Activated T-helper 17 cell treated with anti-CD3 and anti-CD28 coated beads, Interleukin-2, amount 50 U/mL, for 72 hours (primary cell): Measurements from ENCODE around the gene INPP5B. TPM values are rescaled to one million over a fixed set of nuclear protein-coding genes. Genes with fewer than 3 reads are reported as not detected.

ENCODE experiments used
- ATAC-seq: fragments of 150-1000 bp; cut with Tn5 transposase; replicated peaks from 2 replicates; pipeline ENCODE4 v1.10.0; 2021; ENCODE audit warnings: mild to moderate bottlenecking, moderate library complexity
- H3K27ac Mint-ChIP-seq: one replicate; pipeline ENCODE4 v1.8.0; 2022; ENCODE audit warnings: mixed read lengths
- H3K27me3 Mint-ChIP-seq: one replicate; pipeline ENCODE4 v1.8.0; 2022; ENCODE audit warnings: mixed read lengths
- H3K36me3 Mint-ChIP-seq: one replicate; pipeline ENCODE4 v1.8.0; 2022; ENCODE audit warnings: low read depth, mild to moderate bottlenecking, mixed read lengths
- H3K4me1 Mint-ChIP-seq: one replicate; pipeline ENCODE4 v1.8.0; 2022; ENCODE audit warnings: mixed read lengths
- H3K4me3 Mint-ChIP-seq: one replicate; pipeline ENCODE4 v1.8.0; 2022; ENCODE audit warnings: mild to moderate bottlenecking, mixed read lengths
- H3K9me3 Mint-ChIP-seq: one replicate; pipeline ENCODE4 v1.8.0; 2022; ENCODE audit warnings: mixed read lengths
- total RNA-seq, 2 donors: library from RNA; stranded (reverse); gene quantifications; one replicate each; pipeline ENCODE4 v1.2.3, GENCODE V29; 2022

INPP5B gene
- total RNA-seq, 2 donors from 2014 or later = 21.6 to 26.9 TPM

- Mint-ChIP-seq H3K27me3 (no peaks in the 10 kb centered on the region), H3K9me3 (no peaks in the 10 kb centered on the region), H3K36me3 (peaks cover 89% of the 10 kb centered on the region), H3K4me3 (no peak overlapping the region), H3K27ac (no peak overlapping the region), H3K4me1 (no peaks in the 10 kb centered on the region)
- ATAC-seq = no peak
These were observed 115.0 kb downstream of the INPP5B start for GRCh38 chr1:37831809-37832208.

DNA sequence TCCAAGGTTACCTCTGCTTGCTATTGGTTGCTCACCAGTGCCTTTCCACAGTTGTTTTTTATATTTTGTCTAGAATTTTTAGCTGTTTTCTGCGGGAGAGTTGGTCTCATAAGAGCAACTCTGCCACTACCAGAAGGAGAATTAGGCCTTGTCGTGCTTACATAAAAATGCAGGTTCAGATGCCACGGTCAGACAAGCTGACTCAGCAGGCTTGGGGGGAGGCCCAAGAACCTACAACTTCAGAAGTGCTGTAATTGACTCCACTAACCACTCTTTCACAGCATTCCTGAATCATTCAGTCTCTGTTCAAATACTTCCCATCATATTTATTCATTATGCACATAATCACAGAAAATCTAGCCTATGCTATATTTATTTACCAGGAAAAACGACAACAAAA lies 115.7 kb downstream of the INPP5B start:
- Mint-ChIP-seq H3K4me3 (no peak overlapping the region), H3K27ac (no peak overlapping the region), H3K4me1 (no peaks in the 10 kb centered on the region), H3K27me3 (no peaks in the 10 kb centered on the region), H3K9me3 (no peaks in the 10 kb centered on the region), H3K36me3 (peaks cover 88% of the 10 kb centered on the region)
- ATAC-seq = no peak

DNA sequence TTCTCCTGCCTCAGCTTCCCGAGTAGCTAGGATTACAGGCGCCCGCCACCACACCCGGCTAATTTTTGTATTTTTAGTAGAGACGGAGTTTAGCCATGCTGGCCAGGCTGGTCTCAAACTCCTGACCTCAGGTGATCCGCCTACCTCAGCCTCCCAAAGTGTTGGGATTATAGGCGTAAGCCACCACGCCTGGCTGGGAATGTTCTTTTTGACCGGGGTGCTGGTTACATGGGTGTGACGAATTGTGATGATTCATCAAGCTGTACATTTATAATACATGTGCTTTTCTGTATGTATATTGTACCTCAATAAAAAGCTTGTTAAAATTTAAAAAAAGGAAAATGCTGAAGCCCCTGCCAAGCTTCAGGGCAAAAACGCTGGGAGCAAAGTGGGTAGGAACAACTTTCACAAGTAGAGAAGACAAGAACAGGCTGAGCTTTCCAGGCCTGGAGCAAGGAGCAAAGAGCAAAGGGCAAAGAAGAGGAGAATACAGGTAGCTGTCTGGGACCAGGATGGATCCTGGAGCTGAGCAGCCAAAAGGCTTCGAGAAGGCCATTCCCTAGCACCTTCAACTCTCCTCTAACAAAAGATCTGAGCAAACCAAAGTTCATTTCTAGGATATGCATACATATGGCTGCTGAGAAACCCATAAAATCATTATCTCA lies 118.3 kb downstream of the INPP5B start:
- H3K36me3 Mint-ChIP-seq = peaks cover 80% of the 10 kb centered on the region
- no peaks in the 10 kb centered on the region for H3K9me3 Mint-ChIP-seq
- H3K4me3 Mint-ChIP-seq = no peak overlapping the region

GRCh38 chr1:37825506-37825905 lies 121.3 kb downstream of the INPP5B start:
- Mint-ChIP-seq H3K4me1 (peaks cover 4% of the 10 kb centered on the region), H3K36me3 (peaks cover 81% of the 10 kb centered on the region), H3K27ac (peak overlapping the region; percentile 86), H3K27me3 (no peaks in the 10 kb centered on the region), H3K9me3 (no peaks in the 10 kb centered on the region), H3K4me3 (no peak overlapping the region)
- ATAC-seq = no peak

More for the DNA sequence above, 118.3 kb downstream of the INPP5B start:
- Mint-ChIP-seq H3K27ac (no peak overlapping the region), H3K27me3 (no peaks in the 10 kb centered on the region), H3K4me1 (no peaks in the 10 kb centered on the region)
- ATAC-seq = no peak

DNA sequence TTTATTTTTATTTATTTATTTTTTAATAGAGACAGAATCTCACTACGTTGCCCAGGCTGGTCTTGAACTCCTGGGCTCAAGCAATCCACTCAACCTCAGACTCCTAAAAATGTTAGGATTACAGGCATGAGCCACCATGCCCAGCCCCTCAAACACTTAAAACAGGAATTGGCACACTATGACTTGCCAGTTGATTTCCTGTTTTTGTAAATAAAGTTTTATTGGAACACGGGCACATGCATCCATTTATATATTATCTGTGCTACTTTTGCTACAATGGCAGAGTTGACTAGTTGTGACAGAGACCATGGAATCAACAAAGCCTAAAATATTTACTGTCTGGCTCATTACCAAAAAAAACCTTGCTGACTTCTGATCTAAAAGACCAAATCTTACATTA lies 122.9 kb downstream of the INPP5B start:
- Mint-ChIP-seq H3K27me3 (no peaks in the 10 kb centered on the region), H3K4me3 (peak overlapping the region; percentile 34), H3K4me1 (peaks cover 4% of the 10 kb centered on the region), H3K27ac (no peak overlapping the region), H3K9me3 (no peaks in the 10 kb centered on the region), H3K36me3 (peaks cover 80% of the 10 kb centered on the region)
- ATAC-seq = no peak

- Mint-ChIP-seq H3K4me1 (peaks cover 4% of the 10 kb centered on the region), H3K27ac (peak overlapping the region; percentile 48), H3K27me3 (no peaks in the 10 kb centered on the region), H3K9me3 (no peaks in the 10 kb centered on the region), H3K4me3 (peak overlapping the region; percentile 34), H3K36me3 (peaks cover 80% of the 10 kb centered on the region)
- peak; percentile 84 for ATAC-seq
These were observed 123.7 kb downstream of the INPP5B start for GRCh38 chr1:37822906-37823815.

GRCh38 chr1:37821481-37821880 lies 125.4 kb downstream of the INPP5B start:
- Mint-ChIP-seq H3K27me3 (no peaks in the 10 kb centered on the region), H3K4me3 (no peak overlapping the region), H3K4me1 (peaks cover 4% of the 10 kb centered on the region), H3K27ac (peak overlapping the region; percentile 90), H3K36me3 (peaks cover 85% of the 10 kb centered on the region), H3K9me3 (no peaks in the 10 kb centered on the region)
- no peak for ATAC-seq

- H3K9me3 Mint-ChIP-seq = no peaks in the 10 kb centered on the region
- peaks cover 82% of the 10 kb centered on the region for H3K36me3 Mint-ChIP-seq
- no peak overlapping the region for H3K4me3 Mint-ChIP-seq
- peaks cover 4% of the 10 kb centered on the region for H3K4me1 Mint-ChIP-seq
- peak overlapping the region; percentile 26 for H3K27ac Mint-ChIP-seq
- ATAC-seq = no peak
- no peaks in the 10 kb centered on the region for H3K27me3 Mint-ChIP-seq
These were observed 129.4 kb downstream of the INPP5B start for GRCh38 chr1:37817481-37817880.

GRCh38 chr1:37814252-37814651 lies 132.6 kb downstream of the INPP5B start:
- peaks cover 59% of the 10 kb centered on the region for H3K36me3 Mint-ChIP-seq
- no peak overlapping the region for H3K4me3 Mint-ChIP-seq
- no peaks in the 10 kb centered on the region for H3K27me3 Mint-ChIP-seq
- H3K9me3 Mint-ChIP-seq = no peaks in the 10 kb centered on the region
- no peak for ATAC-seq
- H3K27ac Mint-ChIP-seq = no peak overlapping the region
- H3K4me1 Mint-ChIP-seq = peaks cover 5% of the 10 kb centered on the region

DNA sequence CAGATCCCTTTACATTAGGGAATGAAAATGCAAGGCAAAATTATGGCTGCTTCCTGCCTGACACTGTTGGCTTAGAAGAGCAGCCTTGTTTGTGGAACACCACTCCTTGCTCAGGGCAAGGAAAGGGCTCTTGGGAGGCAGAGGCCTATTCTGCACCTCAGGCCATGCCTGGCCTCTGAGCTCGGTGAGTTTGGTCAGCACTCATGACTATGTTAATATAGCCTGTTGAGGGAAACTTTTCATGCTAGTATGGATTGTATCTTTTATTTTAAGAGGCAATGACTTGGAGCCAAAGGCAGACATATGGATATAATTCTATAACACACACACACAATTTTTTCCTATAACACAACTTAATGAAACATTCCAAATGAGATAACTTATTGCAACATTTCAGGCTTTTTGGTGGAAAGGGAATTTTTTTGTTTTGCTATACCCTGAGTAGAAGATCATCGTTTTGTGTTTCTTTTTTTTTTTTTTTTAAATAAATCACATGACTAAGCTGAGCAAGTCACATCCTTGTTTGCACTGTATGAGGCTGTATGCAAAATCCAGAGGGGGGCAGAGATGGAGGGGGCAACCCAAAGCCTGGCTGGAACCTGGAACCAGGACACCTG lies 133.2 kb downstream of the INPP5B start:
- H3K4me3 Mint-ChIP-seq = no peak overlapping the region
- ATAC-seq = no peak
- no peaks in the 10 kb centered on the region for H3K9me3 Mint-ChIP-seq
- H3K36me3 Mint-ChIP-seq = peaks cover 59% of the 10 kb centered on the region
- peaks cover 5% of the 10 kb centered on the region for H3K4me1 Mint-ChIP-seq
- H3K27me3 Mint-ChIP-seq = no peaks in the 10 kb centered on the region
- H3K27ac Mint-ChIP-seq = no peak overlapping the region

- no peak overlapping the region for H3K4me3 Mint-ChIP-seq
- H3K27me3 Mint-ChIP-seq = no peaks in the 10 kb centered on the region
- H3K9me3 Mint-ChIP-seq = no peaks in the 10 kb centered on the region
- H3K4me1 Mint-ChIP-seq = peaks cover 5% of the 10 kb centered on the region
- H3K36me3 Mint-ChIP-seq = peaks cover 56% of the 10 kb centered on the region
- peak; percentile 42 for ATAC-seq
- peak overlapping the region; percentile 13 for H3K27ac Mint-ChIP-seq
These were observed 135.7 kb downstream of the INPP5B start for GRCh38 chr1:37811027-37811655.

Other genes starting within 250 kb of the INPP5B start
- gene EPHA10, start 181.9 kb downstream of the INPP5B start, total RNA-seq = 1 to 10 TPM; 1.4 to 1.7 TPM
- gene MANEAL, start 153.2 kb downstream of the INPP5B start, total RNA-seq = 1 to 10 TPM; 3.0 to 5.2 TPM
- gene C1orf122, start 139.3 kb downstream of the INPP5B start, total RNA-seq = 10 to 100 TPM; 17.7 to 29.4 TPM
- gene YRDC, start 138.8 kb downstream of the INPP5B start, total RNA-seq = 10 to 100 TPM; 20.1 to 48.3 TPM
- 10 to 100 TPM; 23.5 to 27.2 TPM for gene MTF1, start 87.5 kb downstream of the INPP5B start, total RNA-seq
- 100 to 1,000 TPM in 1 of 2 donors, 10 to 100 TPM in 1; 77.5 to 129 TPM for gene SF3A3, start 43.0 kb upstream of the INPP5B start, total RNA-seq
- 10 to 100 TPM in 1 of 2 donors, 1 to 10 TPM in 1; 8.6 to 15.5 TPM for gene FHL3, start 58.5 kb upstream of the INPP5B start, total RNA-seq
- gene UTP11, start 65.7 kb upstream of the INPP5B start, total RNA-seq = 10 to 100 TPM; 41.1 to 60.8 TPM
- under 1 TPM; 0.11 TPM for gene POU3F1, start 99.7 kb upstream of the INPP5B start, total RNA-seq